GM12878 (cell line): ENCODE data around the gene PCF11. TPM values are rescaled to one million over a fixed set of nuclear protein-coding genes. Genes with fewer than 3 reads are reported as not detected.
"Not testable (repeated sequence)": the region's sequence is repeated elsewhere in the genome, so short reads cannot be mapped to it uniquely, and the experiment has no call there.

Experiments
- ATAC-seq: fragments of 200-7000 bp; cut with Tn5 transposase; 3 replicates; pipeline ENCODE4 v1.9.1; 2020; ENCODE audit warnings: mild to moderate bottlenecking, moderate library complexity
- BruUV-seq: library from RNA; stranded (reverse); fragments of 400-500 nt; replicated peaks from 2 replicates; lab custom pipeline; 2021; lab: Mats Ljungman, UMichigan
- CTCF ChIA-PET: fragments of 300-600 bp; sonication (Branson Sonifier 250); formaldehyde crosslinking; extraction: SDS; loops from one replicate; lab custom pipeline; 2021; ENCODE audit warnings: inconsistent platforms; lab: Yijun Ruan, JAX
- POLR2A ChIA-PET: fragments of 350-600 bp; formaldehyde crosslinking; extraction: SDS; loops from one replicate; lab custom pipeline; 2021; ENCODE audit warnings: inconsistent platforms; lab: Charles Lee
- RAD21 ChIA-PET: fragments of 300-600 bp; sonication (Branson Sonifier 250); formaldehyde crosslinking; loops from one replicate; lab custom pipeline; 2023; ENCODE audit warnings: antibody characterized with exemption; ENCODE audit not compliant: unreplicated experiment; lab: Charles Lee
- SMC1A ChIA-PET: fragments of 300-600 bp; sonication (Branson Sonifier 250); formaldehyde crosslinking; loops from one replicate; lab custom pipeline; 2023; ENCODE audit not compliant: unreplicated experiment, uncharacterized antibody; lab: Charles Lee
- DNase-seq: peaks from one replicate; pipeline ENCODE4 v3.0.0-alpha.2; 2011; ENCODE audit warnings: low read depth, low spot score
- FAIRE-seq: peaks from 3 replicates; lab custom pipeline; 2011; peaks lifted over from hg19 to GRCh38; lab: Jason Lieb, UNC
- H2AFZ ChIP-seq: 2 replicates; pipeline ENCODE4 v1.6.0; 2011; ENCODE audit warnings: low read depth, low read length, control low read depth; ENCODE audit not compliant: control insufficient read depth
- H3K27ac ChIP-seq: 2 replicates; pipeline ENCODE4 v1.5.1; 2011; ENCODE audit warnings: control low read depth; ENCODE audit not compliant: control insufficient read depth, insufficient read depth
- H3K27me3 ChIP-seq, 2 experiments: replicated peaks in 1 of 2; 2 replicates each; pipeline versions ENCODE4 v1.6.0 to v1.6.1; 2011; ENCODE audit warnings: low read length in 1 of 2; ENCODE audit not compliant: control insufficient read depth in 2 of 2, insufficient read depth in 2 of 2
- H3K36me3 ChIP-seq, 2 experiments: 2 replicates each; pipeline ENCODE4 v1.5.1; 2011; ENCODE audit warnings: low read length in 1 of 2; ENCODE audit not compliant: control insufficient read depth in 2 of 2, insufficient read depth in 2 of 2
- H3K4me1 ChIP-seq: 2 replicates; pipeline ENCODE4 v1.6.1; 2011; ENCODE audit warnings: mild to moderate bottlenecking, low read length, moderate library complexity, mixed read lengths; ENCODE audit not compliant: control insufficient read depth, insufficient read depth
- H3K4me2 ChIP-seq: 2 replicates; pipeline ENCODE4 v1.6.0; 2011; ENCODE audit warnings: control low read depth; ENCODE audit not compliant: control insufficient read depth, insufficient read depth
- H3K4me3 ChIP-seq: fragments of 200-600 bp; sonication (generic); 2 replicates; pipeline ENCODE4 v1.5.1; 2016
- H3K79me2 ChIP-seq: 2 replicates; pipeline ENCODE4 v1.6.0; 2011; ENCODE audit warnings: low read length; ENCODE audit not compliant: control insufficient read depth, insufficient read depth
- H3K9ac ChIP-seq: 2 replicates; pipeline ENCODE4 v1.8.0; 2011; ENCODE audit warnings: low read length, control low read depth, mixed read lengths; ENCODE audit not compliant: control insufficient read depth, insufficient read depth
- H3K9me3 ChIP-seq: replicated peaks from 3 replicates; pipeline ENCODE4 v1.5.1; 2011; ENCODE audit warnings: mild to moderate bottlenecking, low read length; ENCODE audit not compliant: control insufficient read depth, insufficient read depth
- H4K20me1 ChIP-seq: 2 replicates; pipeline ENCODE4 v1.6.0; 2011; ENCODE audit not compliant: control insufficient read depth, insufficient read depth
- BCL11A ChIP-seq: IDR thresholded peaks from 2 replicates; pipeline ENCODE4 v1.6.1; 2011; ENCODE audit warnings: low read depth, low read length
- CREM ChIP-seq: IDR thresholded peaks from 2 replicates; pipeline ENCODE4 v1.6.1; 2014; ENCODE audit warnings: antibody characterized with exemption, low read depth
- MYB ChIP-seq: fragments of 150-350 bp; IDR thresholded peaks from 2 replicates; pipeline ENCODE4 v1.6.1; 2014; ENCODE audit warnings: mild to moderate bottlenecking, low read depth, low read length, borderline replicate concordance
- WGBS: methylation state at CpG from one replicate; pipeline ENCODE4 v1.1.6; 2016; ENCODE audit warnings: low lambda C conversion rate; ENCODE audit not compliant: insufficient replicate concordance, insufficient coverage; ENCODE audit errors: missing lambda C conversion rate; 5-methylcytosine and 5-hydroxymethylcytosine counted together
- in situ Hi-C: fragments of 300-500 bp; cut with MboI; formaldehyde crosslinking; loops from 9 replicates; pipeline ENCODE4 v1.14.3; 2018; ENCODE audit warnings: mixed read lengths
- intact Hi-C: fragments of 100-400 bp; cut with micrococcal nuclease; formaldehyde crosslinking; loops from one replicate; pipeline ENCODE4 v1.14.2; 2022; ENCODE audit not compliant: unreplicated experiment
- polyA plus RNA-seq, 11 experiments: library from polyadenylated mRNA; depleted of rRNA in 4 of 11; unstranded in 6 of 11; stranded (reverse) in 5 of 11; fragments of >200 nt; fragmentation: Nextera tagmentation in 4 of 11; fragmentation: Illumina TruSeq in 1 of 11; extraction: Ambion mirVana in 4 of 11; extraction: Trizol in 1 of 11; gene quantifications; 1 replicate in 1 of 11; 2 replicates in 10 of 11; pipeline versions ENCODE4 v1.2.1 to v1.2.3, GENCODE V29; 2011 to 2016; ENCODE audit warnings: inconsistent platforms in 2 of 11, missing spikeins in 2 of 11, low read depth in 1 of 11
- total RNA-seq, 4 experiments: library from RNA; depleted of rRNA in 3 of 4; stranded (reverse); fragments of >200 nt in 3 of 4; fragmentation: Illumina TruSeq in 1 of 4; extraction: Trizol in 1 of 4; gene quantifications; 2 replicates each; pipeline versions ENCODE4 v1.2.1 to v1.2.3, GENCODE V29; 2013 to 2021
- TF ChIP-seq, protein P1 (sequence below): fragments of 450-650 bp; IDR thresholded peaks from 2 replicates; pipeline ENCODE4 v1.6.1; 2014; ENCODE audit warnings: mild to moderate bottlenecking

Gene PCF11
- total and polyA plus RNA-seq, 10 of the 15 experiments (the other 5 are each of a cell fraction or from before 2014, with no cell fraction given), result 9.2 to 90.4 (median 48.0) TPM

DNA sequence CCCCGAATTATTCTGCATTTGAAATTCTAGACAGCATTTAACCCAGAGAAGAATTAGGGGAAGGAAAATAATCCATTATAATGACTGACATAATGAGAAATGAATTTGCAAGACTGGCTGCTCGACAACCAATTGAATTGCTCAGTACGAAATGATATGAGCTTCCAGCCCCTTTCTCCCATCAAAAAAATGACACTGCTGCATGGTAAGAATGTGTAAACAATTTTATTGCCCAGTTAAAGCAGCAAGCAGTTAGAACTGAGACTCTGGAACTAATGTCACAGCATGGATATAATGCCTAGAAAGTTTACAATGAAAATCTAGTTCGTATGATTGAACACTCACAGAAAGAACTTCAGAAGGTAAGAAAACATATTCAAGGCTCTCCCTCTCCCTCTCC is 24.7 kb upstream of the PCF11 start:
- DNase-seq (no peak), ATAC-seq (no peak), FAIRE-seq (no peak)
- SMC1A ChIA-PET, result no interaction called here
- H2AFZ ChIP-seq, result no peak overlapping the region
- H4K20me1 ChIP-seq, result no peaks in the 10 kb centered on the region
- H3K36me3 ChIP-seq, result no peaks in the 10 kb centered on the region
- in situ Hi-C loops (no loop called here), intact Hi-C loops (no loop called here)
- H3K27ac ChIP-seq, result no peak overlapping the region
- no peaks in the 10 kb centered on the region for H3K9me3 ChIP-seq
- no peak overlapping the region for H3K4me3 ChIP-seq
- CTCF ChIA-PET, result no interaction called here
- peaks cover 4% of the 10 kb centered on the region; the same call in 1 of the 2 replicates for H3K4me1 ChIP-seq
- no peak overlapping the region for H3K4me2 ChIP-seq
- POLR2A ChIA-PET, result no interaction called here
- H3K79me2 ChIP-seq, result no peaks in the 10 kb centered on the region
- RAD21 ChIA-PET, result no interaction called here
- BruUV-seq, result no TSS peak
- TF ChIP-seq, protein P1, sequence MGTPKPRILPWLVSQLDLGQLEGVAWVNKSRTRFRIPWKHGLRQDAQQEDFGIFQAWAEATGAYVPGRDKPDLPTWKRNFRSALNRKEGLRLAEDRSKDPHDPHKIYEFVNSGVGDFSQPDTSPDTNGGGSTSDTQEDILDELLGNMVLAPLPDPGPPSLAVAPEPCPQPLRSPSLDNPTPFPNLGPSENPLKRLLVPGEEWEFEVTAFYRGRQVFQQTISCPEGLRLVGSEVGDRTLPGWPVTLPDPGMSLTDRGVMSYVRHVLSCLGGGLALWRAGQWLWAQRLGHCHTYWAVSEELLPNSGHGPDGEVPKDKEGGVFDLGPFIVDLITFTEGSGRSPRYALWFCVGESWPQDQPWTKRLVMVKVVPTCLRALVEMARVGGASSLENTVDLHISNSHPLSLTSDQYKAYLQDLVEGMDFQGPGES, result no peak
- TF ChIP-seq CREM (no peak), MYB (no peak), BCL11A (no peak)
- no peak overlapping the region for H3K9ac ChIP-seq
- WGBS, result 55% methylated on average over 4 of the region's 4 CpGs
- no peaks in the 10 kb centered on the region for H3K27me3 ChIP-seq

DNA sequence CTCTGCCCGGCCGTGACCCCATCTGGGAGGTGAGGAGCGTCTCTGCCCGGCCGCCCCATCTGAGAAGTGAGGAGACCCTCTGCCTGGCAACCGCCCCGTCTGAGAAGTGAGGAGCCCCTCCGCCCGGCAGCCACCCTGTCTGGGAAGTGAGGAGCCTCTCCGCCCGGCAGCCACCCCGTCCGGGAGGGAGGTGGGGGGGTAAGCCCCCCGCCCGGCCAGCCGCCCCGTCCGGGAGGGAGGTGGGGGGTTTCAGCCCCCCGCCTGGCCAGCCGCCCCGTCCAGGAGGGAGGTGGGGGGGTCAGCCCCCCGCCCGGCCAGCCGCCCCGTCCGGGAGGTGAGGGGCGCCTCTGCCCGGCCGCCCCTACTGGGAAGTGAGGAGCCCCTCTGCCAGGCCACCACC is 23.7 kb upstream of the PCF11 start:
- H3K4me1 ChIP-seq, H3K27me3 ChIP-seq, H3K79me2 ChIP-seq, intact Hi-C loops, BruUV-seq, DNase-seq, H3K27ac ChIP-seq, H2AFZ ChIP-seq, H3K4me3 ChIP-seq, FAIRE-seq, ATAC-seq, H3K9me3 ChIP-seq, H3K9ac ChIP-seq, H3K4me2 ChIP-seq, RAD21 ChIA-PET, H3K36me3 ChIP-seq, SMC1A ChIA-PET, CTCF ChIA-PET, in situ Hi-C loops, H4K20me1 ChIP-seq, POLR2A ChIA-PET: not testable (repeated sequence)
- WGBS, result 85% methylated on average over 12 of the region's 29 CpGs
